Measurements from ENCODE around the gene E2F3. TPM values are rescaled to one million over a fixed set of nuclear protein-coding genes. Genes with fewer than 3 reads are reported as not detected.
A peak's percentile ranks its signal among the peaks of the same experiment; 100 is the strongest.

The E2F3 gene
- total and polyA plus RNA-seq, 10 of the 15 experiments (the other 5 are each of a cell fraction or from before 2014, with no cell fraction given): 5.1 to 16.8 (median 10.6) TPM

GRCh38 chr6:20401205-20402091 lies at the start of gene E2F3 (continued):
- peak; percentile 99 for TF ChIP-seq E2F8 (IDR thresholded peaks at IDR 0.05; ENCODE audit: low read depth, partially characterized antibody)
- no peak for TF ChIP-seq BCLAF1 (IDR thresholded peaks at IDR 0.05)
- peak; percentile 46; the same call in 1 of the 2 replicates for TF ChIP-seq NFIC (IDR thresholded peaks at IDR 0.05; ENCODE audit: low read depth, low read length)
- TF ChIP-seq ESRRA (IDR thresholded peaks at IDR 0.05; ENCODE audit: low read length): 0 out of 2 replicates have a peak, but pooled peaks have one; percentile 50

GRCh38 chr6:20352346-20352745 lies 49.3 kb upstream of the E2F3 start:
- H3K79me2 ChIP-seq (ENCODE audit: control insufficient read depth, insufficient read depth, low read length): no peaks in the 10 kb centered on the region
- ChIA-PET RAD21 (ENCODE audit: unreplicated experiment) (no interaction called here), POLR2A (no interaction called here), SMC1A (ENCODE audit: uncharacterized antibody, unreplicated experiment) (no interaction called here), CTCF (interaction anchor here (1.3 to 1.8 kb wide), 2 partner anchors 15 to 39 kb away, joined by 4 to 6 read pairs; no protein-coding TSS in a partner anchor)
- no peak for DNase-seq (ENCODE audit: low read depth, low spot score)
- H3K27me3 ChIP-seq (replicated peaks in 1 of 2; ENCODE audit: control insufficient read depth in 2 of 2, insufficient read depth in 2 of 2, low read length in 1 of 2): no peaks in the 10 kb centered on the region
- no peaks in the 10 kb centered on the region for H4K20me1 ChIP-seq (ENCODE audit: control insufficient read depth, insufficient read depth)
- H3K4me3 ChIP-seq: no peak overlapping the region
- BruUV-seq (replicated peaks): no TSS peak
- no peak for FAIRE-seq
- H3K27ac ChIP-seq (ENCODE audit: control insufficient read depth, insufficient read depth): no peak overlapping the region
- no peaks in the 10 kb centered on the region; the same call in 1 of the 2 replicates for H3K4me1 ChIP-seq (ENCODE audit: control insufficient read depth, insufficient read depth, low read length)
- in situ Hi-C loops (cut with MboI): no loop called here
- H3K9me3 ChIP-seq (replicated peaks; ENCODE audit: control insufficient read depth, insufficient read depth, low read length): no peaks in the 10 kb centered on the region; the same call in 1 of the 3 replicates
- no peak overlapping the region for H3K9ac ChIP-seq (ENCODE audit: control insufficient read depth, insufficient read depth, low read length)
- no peak overlapping the region for H3K4me2 ChIP-seq (ENCODE audit: control insufficient read depth, insufficient read depth)
- ATAC-seq: no peak
- H3K36me3 ChIP-seq (ENCODE audit: control insufficient read depth in 2 of 2, insufficient read depth in 2 of 2, low read length in 1 of 2): no peaks in the 10 kb centered on the region
- intact Hi-C loops (cut with micrococcal nuclease; ENCODE audit: unreplicated experiment): no loop called here
- H2AFZ ChIP-seq (ENCODE audit: control insufficient read depth, low read depth, low read length): no peak overlapping the region
- 9% methylated on average over 4 of the region's 4 CpGs for WGBS (ENCODE audit: insufficient coverage, insufficient replicate concordance, low lambda C conversion rate, missing lambda C conversion rate)
- TF ChIP-seq ELK1 (IDR thresholded peaks at IDR 0.05; ENCODE audit: low read depth, low read length): no peak
- no peak for TF ChIP-seq BMI1 (IDR thresholded peaks at IDR 0.05; ENCODE audit: borderline replicate concordance)
- TF ChIP-seq ESRRA (IDR thresholded peaks at IDR 0.05; ENCODE audit: low read length): no peak
- TF ChIP-seq SIN3A (IDR thresholded peaks at IDR 0.05; ENCODE audit: low read depth, low read length): no peak
- no peak for TF ChIP-seq EGR1 (IDR thresholded peaks at IDR 0.05; ENCODE audit: borderline replicate concordance in 1 of 2, low read depth in 2 of 2, low read length in 2 of 2)
- no peak for TF ChIP-seq MLLT1 (IDR thresholded peaks at IDR 0.05)
